ENCODE data around the gene CLEC16A.

Gene CLEC16A

DNA sequence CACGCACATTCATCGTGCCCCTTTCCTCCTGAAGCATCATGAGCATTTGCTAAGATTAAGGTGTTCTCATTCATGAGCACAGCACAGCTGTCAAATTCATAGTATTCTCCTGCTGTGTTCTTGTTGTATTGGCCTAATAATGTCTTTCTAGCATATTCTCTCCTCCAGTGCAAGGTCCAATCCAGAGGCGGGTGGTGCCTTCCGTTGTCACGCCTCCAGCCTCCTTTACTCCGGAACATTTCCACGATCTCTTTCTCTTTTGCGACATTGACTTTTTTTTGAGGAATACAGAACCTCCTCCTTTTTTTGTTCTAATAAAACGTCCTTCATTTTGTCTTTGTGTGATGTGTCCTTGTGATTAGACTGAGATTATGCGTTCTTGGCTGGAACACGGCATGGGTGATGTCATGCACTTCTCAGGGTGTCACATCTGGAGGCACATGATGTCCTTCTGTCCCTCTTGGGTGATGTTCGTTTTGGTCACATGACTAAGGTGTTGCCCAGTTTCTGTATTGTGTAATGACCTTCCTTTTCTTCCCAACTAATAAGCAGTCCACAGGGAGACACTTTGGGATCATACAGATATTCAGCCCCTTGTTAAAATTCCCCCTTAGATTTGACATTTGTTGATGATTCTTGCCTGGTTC, 66.3 kb downstream of the CLEC16A start:
- no peak overlapping the region for H3K27ac ChIP-seq
- TF ChIP-seq, protein P1, sequence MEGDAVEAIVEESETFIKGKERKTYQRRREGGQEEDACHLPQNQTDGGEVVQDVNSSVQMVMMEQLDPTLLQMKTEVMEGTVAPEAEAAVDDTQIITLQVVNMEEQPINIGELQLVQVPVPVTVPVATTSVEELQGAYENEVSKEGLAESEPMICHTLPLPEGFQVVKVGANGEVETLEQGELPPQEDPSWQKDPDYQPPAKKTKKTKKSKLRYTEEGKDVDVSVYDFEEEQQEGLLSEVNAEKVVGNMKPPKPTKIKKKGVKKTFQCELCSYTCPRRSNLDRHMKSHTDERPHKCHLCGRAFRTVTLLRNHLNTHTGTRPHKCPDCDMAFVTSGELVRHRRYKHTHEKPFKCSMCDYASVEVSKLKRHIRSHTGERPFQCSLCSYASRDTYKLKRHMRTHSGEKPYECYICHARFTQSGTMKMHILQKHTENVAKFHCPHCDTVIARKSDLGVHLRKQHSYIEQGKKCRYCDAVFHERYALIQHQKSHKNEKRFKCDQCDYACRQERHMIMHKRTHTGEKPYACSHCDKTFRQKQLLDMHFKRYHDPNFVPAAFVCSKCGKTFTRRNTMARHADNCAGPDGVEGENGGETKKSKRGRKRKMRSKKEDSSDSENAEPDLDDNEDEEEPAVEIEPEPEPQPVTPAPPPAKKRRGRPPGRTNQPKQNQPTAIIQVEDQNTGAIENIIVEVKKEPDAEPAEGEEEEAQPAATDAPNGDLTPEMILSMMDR (conservative IDR thresholded peaks at IDR 0.05) = no peak

DNA sequence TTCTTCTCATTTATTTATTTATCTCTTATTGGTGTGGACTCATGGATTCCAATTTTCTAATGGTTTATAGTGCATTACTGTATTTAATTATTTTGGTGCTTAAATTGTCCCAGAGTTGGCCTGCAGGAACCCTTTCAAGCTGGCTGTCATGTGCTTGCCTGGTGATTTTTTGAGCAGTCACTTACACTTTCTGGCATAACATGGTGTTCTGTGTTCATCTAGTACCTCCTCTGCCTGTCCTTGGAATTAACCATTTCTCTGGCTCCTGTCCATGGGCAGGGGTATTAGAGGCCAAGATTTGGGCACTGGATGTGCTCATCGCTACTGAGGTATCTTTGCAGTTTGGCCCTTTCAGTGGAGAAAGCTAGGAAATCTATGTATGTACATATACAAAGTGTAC, 67.0 kb downstream of the CLEC16A start:
- H3K27ac ChIP-seq = no peak overlapping the region
- TF ChIP-seq, protein P1 (conservative IDR thresholded peaks at IDR 0.05) = no peak

DNA sequence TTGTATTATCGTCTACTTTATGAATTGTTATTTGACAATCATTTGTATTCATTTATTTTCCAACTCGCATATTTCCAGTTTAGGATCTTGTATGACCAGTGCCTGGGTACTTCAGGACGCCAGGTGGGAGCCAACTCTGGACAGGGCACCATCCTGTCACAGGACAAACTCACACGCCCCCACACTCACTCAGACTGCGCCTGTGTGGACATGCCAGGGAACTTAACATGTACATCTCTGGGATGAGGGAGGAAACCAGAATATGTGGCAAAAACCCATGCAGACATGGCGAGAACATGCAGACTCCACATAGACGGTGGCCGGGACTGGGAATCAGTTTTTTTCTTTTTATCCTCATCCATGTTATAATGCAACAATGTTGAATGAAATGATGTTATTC, 68.5 kb downstream of the CLEC16A start:
- no peak overlapping the region for H3K27ac ChIP-seq
- TF ChIP-seq, protein P1 (conservative IDR thresholded peaks at IDR 0.05) = no peak

DNA sequence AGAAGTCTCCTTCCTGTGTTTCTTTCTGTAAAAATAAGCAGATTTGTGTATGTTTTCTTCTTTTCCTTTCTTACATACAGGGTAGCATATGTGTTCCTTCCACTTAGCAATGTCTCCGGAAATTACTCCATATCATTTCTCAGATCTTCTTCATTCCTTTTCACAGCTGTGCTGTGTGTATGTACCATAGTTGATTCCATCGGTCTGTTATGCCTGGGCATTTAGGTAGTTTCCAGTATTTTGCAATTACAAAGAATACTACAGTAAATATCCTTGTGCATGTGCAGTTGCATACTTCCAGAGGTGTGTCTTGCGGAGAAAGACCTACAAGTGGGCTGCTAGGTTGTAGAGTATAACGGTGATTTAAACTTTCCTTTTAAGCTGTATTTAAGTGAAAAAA, 69.8 kb downstream of the CLEC16A start:
- TF ChIP-seq, protein P1 (conservative IDR thresholded peaks at IDR 0.05) = no peak
- no peak overlapping the region for H3K27ac ChIP-seq

DNA sequence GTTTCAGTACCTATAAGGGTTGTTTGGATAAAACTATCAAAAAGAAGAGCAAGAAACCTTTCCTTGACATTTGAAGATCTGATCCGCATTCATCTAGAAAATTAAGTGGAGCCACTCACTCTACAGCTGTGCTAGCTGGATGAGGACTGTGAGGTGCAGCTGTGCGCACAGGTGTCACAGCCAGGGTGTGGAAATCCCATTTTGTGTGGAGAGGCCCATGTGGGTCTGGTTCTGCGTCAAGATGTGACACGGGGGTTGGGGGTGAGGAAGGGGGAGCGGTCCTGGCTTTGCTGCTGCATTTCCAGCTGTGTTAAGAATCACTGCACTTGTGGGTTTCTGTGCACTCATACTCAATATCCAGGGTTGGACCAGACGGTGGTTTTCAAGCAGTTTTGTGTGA, 70.7 kb downstream of the CLEC16A start:
- TF ChIP-seq, protein P1 (conservative IDR thresholded peaks at IDR 0.05) = no peak
- no peak overlapping the region for H3K27ac ChIP-seq

DNA sequence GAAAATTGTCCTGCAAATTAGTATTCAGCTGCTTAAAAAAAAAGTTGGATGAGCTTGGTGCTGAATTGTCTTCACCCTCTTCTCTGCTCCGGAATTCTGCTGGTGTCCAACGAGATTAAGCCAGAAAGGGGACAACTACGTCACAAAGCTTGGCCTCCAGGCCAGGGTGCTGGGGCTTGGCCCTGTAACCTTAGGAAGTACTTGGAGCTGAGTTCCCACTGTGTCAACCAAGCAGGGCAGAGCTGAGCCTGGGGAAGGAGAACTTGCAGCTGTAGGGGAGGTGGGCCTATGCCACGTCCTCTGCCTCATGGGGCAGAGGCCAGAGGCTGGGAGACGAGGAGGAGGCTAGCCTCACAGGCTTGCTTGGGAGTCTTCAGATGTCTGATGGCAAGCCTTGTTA, 71.2 kb downstream of the CLEC16A start:
- TF ChIP-seq, protein P1 (conservative IDR thresholded peaks at IDR 0.05) = no peak
- H3K27ac ChIP-seq = no peak overlapping the region

DNA sequence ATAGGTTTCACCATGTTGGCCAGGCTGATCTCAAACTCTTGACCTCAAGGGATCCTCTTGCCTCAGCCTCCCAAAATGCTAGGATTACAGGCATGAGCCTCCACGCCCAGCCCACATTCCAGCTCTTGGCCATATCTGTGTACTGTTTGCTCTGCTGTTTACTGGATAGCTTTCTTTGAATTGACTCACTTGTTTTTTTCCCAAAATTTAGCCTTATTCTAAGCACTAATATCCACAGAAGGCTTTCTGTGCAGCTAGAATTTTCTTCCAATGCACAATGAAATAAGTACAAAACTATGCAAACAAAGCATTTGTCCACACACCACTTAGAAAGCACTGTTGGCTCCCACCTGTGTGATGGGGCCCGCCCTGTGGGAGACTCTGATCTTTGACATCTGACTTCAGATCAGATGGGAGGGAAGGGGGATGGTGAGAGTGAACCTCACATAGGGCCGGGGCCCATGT, 72.2 kb downstream of the CLEC16A start:
- TF ChIP-seq, protein P1 (conservative IDR thresholded peaks at IDR 0.05) = no peak
- no peak overlapping the region for H3K27ac ChIP-seq
